C1 segment of cervical spinal cord (tissue), 14 donors: ENCODE measurements around the gene RNF11.

Source experiments
- DNase-seq, 14 donors: peaks; one replicate each; lab custom pipeline; 2025; lab: John Stamatoyannopoulos, UW

RNF11 gene

GRCh38 chr1:51263147-51263877, 27.2 kb downstream of the RNF11 start:
- DNase-seq = no peak

GRCh38 chr1:51264451-51264850, 28.4 kb downstream of the RNF11 start:
- no peak for DNase-seq

GRCh38 chr1:51265618-51266017, 29.5 kb downstream of the RNF11 start:
- DNase-seq = no peak

DNA sequence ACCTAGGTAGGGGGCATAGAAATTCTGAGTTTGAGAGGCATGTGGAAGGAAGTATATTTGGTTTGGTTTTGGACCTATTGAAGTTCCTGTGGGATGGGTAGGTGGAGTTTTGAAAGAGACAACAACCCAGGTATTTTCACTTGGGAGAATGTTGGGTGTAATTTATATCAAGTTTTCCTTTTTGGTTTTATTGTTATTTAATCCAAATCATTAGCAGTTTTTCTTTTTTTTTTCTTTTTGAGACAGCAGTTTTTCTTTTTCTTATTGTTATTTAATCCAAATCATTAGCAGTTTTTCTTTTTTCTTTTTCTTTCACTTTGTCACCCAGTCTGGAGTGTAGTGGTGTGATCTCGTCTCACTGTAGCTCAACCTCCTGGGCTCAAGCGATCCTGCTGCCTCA, 30.1 kb downstream of the RNF11 start:
- DNase-seq = no peak

DNA sequence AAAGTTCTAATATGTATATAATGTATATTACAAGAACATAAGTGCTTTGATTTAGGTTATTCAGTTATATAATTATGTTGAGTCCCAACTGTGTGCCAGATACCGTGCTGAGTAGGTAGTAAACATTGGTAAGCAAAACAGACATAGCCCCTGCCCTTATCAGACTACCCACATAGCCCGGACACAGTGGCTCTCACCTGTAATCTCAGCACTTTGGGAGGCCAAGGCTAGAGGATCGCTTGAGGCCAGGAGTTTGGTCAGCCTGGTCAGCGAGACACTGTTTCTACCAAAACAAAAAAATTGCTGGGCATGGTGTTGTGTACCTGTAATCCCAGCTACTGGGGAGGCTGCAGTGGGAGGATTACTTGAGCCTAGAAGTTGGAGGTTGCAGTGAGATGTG, 30.7 kb downstream of the RNF11 start:
- DNase-seq = no peak

DNA sequence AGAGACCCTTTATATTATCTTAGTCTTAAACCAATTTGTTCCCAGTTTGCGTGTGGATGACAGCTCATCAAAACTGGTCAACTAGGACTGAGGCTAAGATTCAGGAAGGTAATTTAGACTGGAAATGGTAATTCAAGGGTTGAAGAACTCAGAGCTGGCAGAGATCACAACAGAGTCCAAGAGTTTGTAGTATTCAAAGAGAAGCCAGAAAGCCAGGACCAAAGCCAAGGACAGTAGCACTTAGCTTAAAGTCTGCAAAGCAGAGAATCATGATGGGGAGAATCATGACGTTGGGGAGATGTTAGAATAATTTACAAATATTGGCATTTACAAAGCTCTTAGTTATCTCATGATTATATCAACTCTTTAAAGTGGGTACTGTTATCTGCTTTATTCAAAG, 32.6 kb downstream of the RNF11 start:
- no peak for DNase-seq

- no peak for DNase-seq
Measured at GRCh38 chr1:51270751-51271150, 34.7 kb downstream of the RNF11 start.

GRCh38 chr1:51272916-51273315, 36.8 kb downstream of the RNF11 start:
- DNase-seq = no peak

DNA sequence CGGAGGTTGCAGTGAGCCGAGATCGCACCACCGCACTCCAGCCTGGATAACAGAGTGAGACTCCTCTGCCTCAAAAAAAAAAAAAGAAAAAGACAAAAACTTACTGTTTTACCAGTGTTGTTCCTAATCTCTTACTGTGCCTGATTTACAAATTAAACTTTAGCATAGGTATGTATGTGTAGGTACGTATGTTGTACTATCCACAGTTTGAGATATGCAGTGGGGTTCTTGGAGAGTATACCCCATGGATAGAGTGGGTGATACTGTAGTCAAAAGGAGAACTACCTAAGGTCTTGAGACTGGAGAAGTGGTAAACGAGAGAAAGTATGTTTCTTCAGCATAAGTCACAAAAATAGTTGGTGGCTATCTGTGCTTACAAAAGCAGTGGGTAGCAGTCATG, 38.6 kb downstream of the RNF11 start:
- no peak for DNase-seq

GRCh38 chr1:51276286-51276685, 40.2 kb downstream of the RNF11 start:
- DNase-seq = no peak

DNA sequence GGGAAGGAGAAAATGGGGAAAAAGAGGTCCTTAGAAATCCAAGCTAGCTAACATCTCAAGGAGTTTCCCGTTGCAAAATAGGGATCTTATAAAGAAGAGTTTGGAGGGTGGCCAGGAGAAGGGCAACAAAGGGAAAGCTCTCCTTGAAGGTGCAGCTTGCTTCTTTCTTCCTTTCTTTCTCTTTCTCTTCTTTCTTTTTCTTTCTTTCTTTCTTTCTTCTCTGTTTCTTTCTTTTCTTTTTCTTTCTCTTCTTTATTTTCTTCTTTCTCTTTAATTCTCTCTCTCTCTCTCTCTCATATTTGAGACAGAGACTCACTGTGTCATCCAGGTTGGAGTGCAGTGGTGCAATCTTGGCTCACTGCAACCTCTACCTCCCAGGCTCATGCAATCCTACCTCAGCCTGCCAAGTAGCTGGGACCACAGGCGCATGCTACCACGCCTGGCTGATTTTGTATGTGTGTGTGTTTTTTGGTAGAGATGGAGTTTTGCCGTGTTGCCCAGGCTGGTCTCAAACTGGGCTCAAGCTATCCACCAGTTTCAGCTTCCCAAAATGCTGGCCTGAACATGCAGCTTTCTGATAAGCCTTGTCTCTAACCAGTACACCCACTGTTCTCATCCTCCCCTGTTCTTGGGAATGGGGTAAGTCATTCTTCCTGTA, 44.4 kb downstream of the RNF11 start:
- no peak for DNase-seq

DNA sequence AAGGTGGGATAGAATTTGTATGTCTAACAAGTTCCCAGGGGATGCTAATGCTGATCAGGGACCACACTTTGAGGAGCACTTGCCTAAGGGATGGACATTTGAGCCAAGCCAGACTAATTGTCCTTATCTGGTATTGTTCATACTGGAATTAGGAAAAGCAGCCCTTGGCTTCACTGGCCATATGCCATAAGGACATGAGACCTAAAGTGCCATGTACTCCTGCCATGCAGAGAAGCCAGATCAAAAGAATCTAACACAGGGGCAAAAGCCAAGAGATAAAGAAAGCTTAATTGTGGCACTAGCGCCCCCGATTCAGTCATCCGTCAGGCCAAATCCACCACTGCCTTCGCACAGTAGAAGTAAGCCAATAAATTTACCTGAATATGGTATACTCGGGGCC, 45.7 kb downstream of the RNF11 start:
- no peak for DNase-seq

GRCh38 chr1:51282605-51283004, 46.5 kb downstream of the RNF11 start:
- no peak for DNase-seq

DNA sequence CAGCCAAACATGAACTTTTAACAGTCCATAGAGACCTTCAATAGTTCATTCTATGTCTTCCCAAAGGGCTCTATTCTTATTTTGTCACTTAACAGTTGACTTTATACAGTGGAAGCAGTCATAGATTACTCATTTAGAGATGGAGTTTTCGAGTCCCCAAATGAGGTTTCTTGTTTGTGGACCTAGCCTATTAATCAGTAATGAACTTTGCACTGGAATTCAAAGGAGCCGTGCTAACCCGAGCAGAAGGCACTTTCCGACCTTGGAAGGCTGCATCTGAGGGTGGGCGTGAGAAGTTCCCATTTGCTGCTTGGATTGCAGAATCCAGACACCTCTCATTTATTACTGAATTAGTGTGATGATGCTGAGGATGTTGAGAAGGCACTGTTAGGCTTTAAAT, 47.9 kb downstream of the RNF11 start:
- DNase-seq = no peak

GRCh38 chr1:51284487-51284954, 48.4 kb downstream of the RNF11 start:
- DNase-seq = no peak

DNA sequence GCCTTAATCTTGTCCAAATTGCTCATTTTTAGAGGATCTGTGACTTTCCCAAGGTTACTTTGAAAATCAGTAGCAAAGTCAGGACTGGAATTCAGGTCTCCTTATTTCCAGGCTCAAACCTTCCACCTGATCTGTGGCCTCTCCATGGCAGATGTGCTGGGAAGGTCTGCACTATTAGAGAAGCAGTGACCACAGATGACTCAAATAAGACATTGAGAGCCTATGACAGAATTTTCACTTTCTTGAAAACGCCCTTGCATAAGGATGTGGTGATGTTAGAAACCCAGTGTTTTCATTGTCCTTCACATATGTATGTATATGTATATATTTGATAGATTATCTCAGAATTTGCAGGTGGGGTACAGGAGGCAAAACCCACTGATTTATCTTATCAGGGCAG, 49.0 kb downstream of the RNF11 start:
- no peak for DNase-seq

GRCh38 chr1:51287966-51288365, 51.9 kb downstream of the RNF11 start:
- DNase-seq = no peak

- DNase-seq = no peak
Measured at GRCh38 chr1:51288578-51288977, 52.5 kb downstream of the RNF11 start.

DNA sequence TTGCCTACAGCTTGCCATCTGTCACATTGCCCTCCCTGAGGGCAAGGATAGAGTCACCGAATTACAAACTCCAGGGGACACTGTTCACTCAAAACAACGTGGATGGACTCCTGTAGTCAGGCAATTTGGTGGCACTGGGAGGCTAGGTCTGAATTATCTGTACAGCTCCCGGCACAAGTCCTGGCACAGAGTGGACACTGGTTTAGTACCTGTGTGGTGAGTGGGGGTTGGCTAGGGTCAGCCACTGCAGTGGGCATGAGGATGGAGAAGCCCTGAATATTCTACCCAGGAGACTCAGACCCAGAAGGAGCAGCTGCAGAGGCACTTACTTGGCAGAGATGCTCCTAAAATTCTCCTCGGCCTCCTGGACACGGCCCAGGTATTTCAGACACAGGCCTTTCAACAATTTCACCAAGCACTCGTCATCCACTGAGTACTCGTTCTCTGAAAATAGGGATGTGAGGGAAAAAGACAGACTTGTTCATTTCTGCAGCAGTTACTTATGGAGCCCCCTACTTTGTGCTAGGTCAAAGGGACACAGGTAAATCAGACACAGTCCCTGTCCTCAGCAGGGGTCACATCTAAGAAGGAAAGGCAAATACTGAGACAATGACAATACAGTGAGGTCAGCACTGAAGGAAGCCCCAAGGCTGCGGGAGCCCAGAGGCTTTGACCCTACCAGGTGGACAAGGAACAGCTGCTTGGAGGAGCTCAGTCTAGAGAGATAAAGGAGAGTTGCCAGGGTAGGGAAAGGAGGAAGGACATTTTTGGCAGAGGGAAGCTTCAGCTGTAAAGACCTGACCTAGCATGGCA, 53.8 kb downstream of the RNF11 start:
- DNase-seq = peak in 1 of 14 donors; percentile 13

- no peak for DNase-seq
Measured at GRCh38 chr1:51290489-51290847, 54.4 kb downstream of the RNF11 start.

DNA sequence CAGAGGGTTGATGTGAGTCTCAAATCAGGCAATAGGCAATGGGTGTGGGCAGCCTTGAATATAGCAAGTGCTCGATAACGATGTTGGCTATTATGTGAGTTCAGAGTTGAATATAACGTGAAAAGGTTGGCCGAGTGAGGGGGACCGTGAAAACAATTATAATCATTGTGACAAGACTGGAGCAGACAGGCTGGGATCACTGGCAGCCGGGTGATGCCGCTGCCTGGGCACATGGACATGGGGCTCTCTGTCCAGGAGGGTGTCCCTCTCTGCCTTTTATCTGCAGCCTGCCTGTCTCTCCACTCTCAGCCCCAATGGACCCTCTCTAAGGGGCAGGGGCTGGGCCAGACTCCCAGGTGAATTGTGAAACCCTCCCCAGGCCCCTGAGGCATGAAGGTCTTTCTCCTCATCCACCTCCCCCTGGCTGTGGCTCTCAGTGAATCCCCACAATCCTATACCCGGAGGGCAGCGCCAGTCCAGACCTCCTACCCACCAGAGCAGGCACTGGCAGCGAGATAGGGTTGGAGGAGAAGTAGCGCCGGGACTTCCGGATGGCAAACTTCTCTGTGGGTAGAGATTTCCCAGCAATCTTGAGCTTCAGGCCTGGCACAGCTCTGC, 57.9 kb downstream of the RNF11 start:
- no peak for DNase-seq

DNA sequence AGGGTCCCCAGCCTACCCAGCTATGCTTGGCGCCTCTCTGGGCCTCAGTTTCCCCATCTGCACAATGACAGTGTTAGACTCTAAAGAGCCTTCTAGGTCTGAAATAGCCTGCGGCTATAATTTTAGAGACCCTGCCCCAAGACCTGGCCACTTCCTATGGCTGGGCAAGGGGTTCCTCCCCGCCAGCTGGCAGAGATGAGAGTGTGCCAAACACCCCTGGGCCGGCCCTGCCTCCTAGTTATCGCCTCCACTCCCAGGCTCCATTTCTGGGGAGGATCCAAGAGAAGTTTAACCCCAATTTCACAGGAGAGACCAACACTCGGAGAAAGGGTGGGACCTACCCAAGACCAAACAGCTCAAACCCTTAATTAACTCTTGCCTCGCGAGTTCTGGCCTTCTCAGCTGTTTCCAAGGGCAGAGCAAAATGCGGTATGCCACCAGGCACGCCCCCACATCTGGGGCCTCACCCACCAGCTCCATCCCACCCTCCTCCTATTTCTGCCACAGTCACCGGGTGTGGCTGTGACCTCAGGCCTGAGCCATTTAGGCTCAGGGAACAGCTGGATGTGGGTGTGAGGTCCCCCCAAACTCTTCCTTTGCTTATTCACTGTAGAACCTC, 58.6 kb downstream of the RNF11 start:
- DNase-seq = no peak
